Ishikawa (cell line): Measurements from ENCODE around the gene ELP2.

Source experiments
- EGR1 ChIP-seq: IDR thresholded peaks from 2 replicates; pipeline ENCODE4 v1.6.1; 2012
- TCF12 ChIP-seq: IDR thresholded peaks from 2 replicates; pipeline ENCODE4 v1.6.1; 2012; ENCODE audit warnings: low read depth

DNA sequence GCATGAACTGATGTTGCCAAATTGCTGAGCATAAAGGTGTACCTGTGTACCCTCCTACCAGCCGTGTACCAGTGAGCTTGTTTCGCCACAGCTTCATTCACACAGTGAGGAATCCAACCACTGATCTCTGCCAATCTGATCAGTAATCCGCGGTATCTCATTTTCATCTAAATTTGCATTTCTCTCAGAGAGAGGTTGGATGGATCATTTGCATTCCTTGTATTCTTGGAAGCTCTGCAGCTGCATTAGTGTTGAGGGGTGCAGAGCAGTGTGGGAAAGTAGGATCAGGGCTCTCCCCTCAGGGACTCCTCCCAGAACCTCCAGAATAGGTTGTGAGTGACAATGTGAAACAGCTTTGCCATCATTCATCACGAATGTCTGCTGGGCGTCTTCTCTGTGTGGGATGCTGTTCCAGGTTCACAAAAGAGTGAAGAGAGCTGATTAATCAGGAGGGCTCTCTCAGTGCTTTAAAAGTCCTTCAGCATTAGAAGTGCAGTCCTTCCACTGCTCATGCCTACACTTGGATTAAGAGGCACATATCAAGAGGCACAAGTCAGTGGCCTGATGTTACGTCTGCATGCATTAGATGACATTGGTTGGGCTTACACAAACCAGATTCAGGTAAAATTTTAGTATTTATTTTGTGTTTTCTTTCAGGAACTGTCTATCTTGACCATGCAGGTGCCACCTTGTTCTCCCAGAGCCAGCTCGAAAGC is 65.1 kb downstream of the ELP2 start:
- no peak for TF ChIP-seq EGR1
- no peak for TF ChIP-seq TCF12
